ENCODE results near the gene ATP5PO.

ATP5PO gene, protein sequence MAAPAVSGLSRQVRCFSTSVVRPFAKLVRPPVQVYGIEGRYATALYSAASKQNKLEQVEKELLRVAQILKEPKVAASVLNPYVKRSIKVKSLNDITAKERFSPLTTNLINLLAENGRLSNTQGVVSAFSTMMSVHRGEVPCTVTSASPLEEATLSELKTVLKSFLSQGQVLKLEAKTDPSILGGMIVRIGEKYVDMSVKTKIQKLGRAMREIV

GRCh38 chr21:33915368-33916199 lies at the start of gene ATP5PO:
Gene ATP5PO, minus strand, starts transcription at chr21:33915804. Its CDS starts 41 bp downstream, at chr21:33915763.
- DNase-seq (ENCODE audit: low read depth, low spot score) = peak; percentile 93

GRCh38 chr21:33964706-33965325 lies 49.2 kb upstream of the ATP5PO start:
- no peak for DNase-seq (ENCODE audit: low read depth, low spot score)

GRCh38 chr21:33963848-33964555 lies 48.4 kb upstream of the ATP5PO start:
- no peak for DNase-seq (ENCODE audit: low read depth, low spot score)

DNA sequence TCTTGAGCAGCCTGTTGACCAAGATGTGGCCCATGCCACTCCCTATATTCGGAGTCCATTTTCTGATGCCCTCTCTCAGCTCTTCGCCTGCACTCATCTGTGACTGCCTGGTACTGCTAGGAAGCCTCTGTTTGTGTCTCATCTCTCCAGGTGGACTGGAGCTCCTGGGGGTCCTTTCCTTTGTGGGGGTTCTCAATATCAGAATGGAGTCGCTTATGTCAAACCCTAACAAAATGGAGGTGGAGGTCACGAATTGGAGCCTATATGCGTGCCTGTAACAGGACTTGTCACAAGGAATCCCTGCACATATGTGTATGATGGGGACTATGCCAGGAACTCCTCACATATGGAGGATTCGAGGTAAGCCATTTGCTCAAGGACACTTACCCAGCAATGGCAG lies 46.7 kb upstream of the ATP5PO start:
- DNase-seq (ENCODE audit: low read depth, low spot score) = no peak

DNA sequence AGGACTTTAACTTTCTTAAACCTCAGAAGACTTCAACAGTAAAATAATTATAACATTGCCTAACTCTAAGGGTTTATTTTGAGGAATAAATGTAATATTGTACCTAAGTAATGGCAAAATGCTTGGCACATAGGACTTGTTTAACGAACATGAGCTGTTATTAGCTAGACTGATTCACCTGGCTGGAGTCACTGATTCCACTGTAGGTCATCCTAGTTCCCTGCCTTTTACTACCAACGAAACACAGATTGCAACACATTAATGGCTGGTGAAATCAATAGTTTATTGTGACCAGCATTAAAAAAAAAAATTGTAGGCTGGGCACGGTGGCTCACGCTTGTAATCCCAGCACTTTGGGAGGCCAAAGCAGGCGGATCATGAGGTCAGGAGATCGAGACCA lies 45.5 kb upstream of the ATP5PO start:
- no peak for DNase-seq (ENCODE audit: low read depth, low spot score)

DNA sequence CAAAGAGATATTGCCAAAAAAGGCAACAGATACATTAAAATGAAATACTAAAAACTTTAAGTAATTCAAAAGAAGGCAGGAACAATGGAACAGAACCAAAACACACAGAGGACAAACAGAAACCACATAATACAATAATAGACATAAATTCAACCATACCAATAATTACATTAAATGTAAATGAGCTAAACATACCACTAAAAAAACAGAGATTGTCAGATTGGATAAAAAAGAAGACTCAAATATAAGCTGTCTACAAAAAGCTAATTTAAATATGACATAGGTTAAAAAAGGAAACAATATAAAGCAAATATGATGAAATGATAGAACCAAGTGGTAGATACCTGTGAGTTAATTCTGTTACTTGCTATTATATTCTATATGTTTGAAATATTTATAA lies 44.1 kb upstream of the ATP5PO start:
- no peak for DNase-seq (ENCODE audit: low read depth, low spot score)

GRCh38 chr21:33954395-33954794 lies 38.8 kb upstream of the ATP5PO start:
- no peak for DNase-seq (ENCODE audit: low read depth, low spot score)

DNA sequence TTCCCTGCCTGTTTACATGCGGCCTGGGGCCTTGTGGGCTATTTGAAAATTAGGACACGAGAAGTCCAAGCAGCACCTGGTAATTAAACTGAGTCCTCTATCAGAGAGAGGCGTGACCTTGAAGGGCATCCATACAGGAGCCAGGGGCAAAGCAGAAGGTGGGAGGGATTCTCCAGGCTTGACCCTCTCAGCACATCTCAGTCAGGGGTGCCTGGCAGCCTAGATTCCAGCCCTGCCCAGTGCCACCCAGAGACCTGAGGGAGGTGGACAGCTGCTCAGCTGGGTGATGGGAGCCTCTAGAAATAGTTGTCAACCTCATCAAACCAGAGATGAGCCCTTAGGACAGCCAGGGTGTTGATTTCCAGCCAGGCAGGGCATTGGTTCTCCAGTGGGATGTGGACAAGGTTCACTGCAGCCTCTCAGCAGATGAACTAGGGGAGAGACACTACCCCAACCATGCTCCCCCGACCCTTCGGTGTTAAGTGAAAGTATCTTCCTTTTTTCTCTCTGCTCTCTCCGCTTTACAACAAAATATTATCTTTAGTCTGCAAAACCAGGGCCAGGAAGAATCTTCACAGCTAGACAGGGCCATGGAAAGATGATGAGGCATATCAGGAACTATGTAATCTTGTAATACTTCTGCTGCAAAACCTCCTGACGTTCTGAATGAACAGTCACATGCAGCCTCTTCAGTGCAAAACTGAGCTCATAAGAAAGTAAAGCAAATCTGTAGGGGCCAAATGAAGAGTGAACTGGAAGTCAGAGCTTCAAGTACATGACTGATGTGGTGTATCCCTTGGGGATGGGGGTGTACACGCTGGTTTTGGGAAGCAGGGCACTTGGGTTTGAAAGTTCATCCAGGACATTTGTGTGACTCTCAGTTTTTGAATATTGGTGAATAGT lies 35.9 kb upstream of the ATP5PO start:
- DNase-seq (ENCODE audit: low read depth, low spot score) = no peak

- DNase-seq (ENCODE audit: low read depth, low spot score) = no peak
These were observed 35.0 kb upstream of the ATP5PO start for GRCh38 chr21:33950431-33951079.

GRCh38 chr21:33949516-33950430 lies 34.2 kb upstream of the ATP5PO start:
- no peak for DNase-seq (ENCODE audit: low read depth, low spot score)

DNA sequence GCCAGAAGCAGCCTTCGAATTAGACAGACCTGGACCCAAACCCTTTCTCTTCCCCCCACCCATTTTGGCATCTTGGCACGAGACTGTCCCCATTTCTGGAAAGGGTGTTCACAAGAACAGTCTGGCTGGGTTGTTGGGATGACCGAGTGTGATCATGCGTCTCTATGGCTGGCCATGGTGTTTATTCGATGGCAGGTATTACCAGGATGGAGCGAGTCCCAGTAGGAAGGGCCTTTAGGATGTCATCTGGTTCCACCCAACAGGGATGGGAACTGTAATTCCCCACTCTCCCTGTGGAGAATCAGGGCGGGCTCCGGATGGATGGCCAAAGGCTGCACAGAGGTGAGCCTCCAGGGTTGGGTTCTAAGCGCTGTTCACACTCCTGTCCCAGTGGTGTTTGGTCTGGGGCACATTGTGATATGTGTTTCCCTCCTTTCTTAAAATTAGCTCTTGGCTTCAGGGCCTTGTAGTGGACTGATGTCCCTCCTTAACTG lies 33.4 kb upstream of the ATP5PO start:
- no peak for DNase-seq (ENCODE audit: low read depth, low spot score)

DNA sequence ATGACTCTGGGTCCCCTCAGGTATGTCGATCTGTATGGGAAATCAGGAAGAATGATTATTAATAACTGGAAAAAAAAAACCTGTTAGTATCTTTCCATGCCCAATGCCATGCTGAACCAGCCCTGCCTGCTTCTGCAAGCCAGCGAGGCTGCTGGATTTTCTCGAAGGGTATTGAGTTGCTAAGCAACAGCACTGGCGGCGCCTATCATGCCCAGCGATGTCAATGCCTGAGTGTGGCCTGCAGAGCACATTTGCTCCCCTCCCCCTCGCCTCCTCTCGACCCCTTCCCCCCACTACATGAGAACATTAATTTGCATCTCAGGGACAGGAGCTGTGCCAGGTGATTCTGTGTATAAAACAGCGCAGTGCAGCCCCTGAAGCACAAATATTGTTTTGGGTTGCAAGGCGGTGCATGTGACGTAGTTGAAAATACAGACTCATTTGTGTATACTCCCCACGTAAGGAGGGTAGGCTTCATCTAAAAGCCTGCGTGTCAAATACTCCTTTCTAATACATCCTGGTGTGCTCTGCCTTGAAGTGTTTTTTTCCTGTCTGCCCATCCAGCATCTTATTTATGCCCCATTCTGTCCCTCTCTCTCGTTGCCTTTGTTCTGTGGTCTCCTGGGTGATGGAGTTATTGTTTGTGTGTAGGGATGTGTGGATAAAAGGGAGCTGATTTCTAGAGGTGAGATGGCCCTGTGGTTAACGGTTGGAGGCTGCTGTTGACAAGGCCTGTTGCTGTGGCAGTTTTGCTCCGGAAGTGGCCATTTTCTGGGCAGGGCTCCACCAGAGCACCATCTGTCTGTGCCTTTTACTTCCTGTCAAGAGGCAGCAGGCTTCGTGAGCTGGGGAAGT lies 32.7 kb upstream of the ATP5PO start:
- peak; percentile 70 for DNase-seq (ENCODE audit: low read depth, low spot score)

- peak; percentile 86 for DNase-seq (ENCODE audit: low read depth, low spot score)
These were observed 32.0 kb upstream of the ATP5PO start for GRCh38 chr21:33947451-33948095.

GRCh38 chr21:33945652-33946270 lies 30.2 kb upstream of the ATP5PO start:
- no peak for DNase-seq (ENCODE audit: low read depth, low spot score)

GRCh38 chr21:33944185-33944763 lies 28.7 kb upstream of the ATP5PO start:
- DNase-seq (ENCODE audit: low read depth, low spot score) = no peak

DNA sequence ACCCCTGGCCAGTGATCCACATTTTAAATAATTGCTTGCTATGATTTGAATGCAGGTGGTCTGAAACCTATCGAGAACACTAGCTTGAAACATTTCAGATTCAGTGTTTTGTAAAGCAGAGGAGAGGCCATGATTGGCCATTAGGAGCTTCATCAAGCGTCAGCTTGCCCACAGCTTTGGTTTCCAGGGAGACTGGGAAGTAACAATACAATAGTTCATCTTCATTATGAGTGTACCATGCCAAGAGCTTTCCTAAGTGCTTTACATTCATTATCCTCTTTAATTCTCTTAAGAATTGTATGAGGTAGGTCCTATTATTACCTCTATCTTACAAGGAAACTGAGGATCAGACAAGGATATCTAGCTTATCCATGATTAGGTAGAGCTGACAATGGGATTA lies 27.7 kb upstream of the ATP5PO start:
- no peak for DNase-seq (ENCODE audit: low read depth, low spot score)

DNA sequence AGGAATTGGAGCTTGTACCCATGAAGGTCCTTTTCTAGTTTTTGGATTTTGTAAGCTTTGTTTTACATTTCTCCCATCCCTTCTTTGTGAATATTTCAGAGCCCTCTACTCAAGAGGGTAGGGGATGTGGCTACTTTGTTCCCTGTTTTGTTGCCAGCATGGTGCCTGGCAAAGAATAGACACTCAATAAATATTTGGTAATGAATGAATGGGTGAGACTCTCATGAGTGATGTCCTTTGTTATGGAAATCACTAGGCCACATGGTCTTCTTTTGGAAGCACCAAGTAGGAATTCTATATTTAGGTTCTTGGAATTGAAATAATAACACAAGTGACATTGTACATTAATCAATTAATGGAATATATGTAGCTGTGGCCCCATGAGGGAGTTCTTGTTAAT lies 26.8 kb upstream of the ATP5PO start:
- no peak for DNase-seq (ENCODE audit: low read depth, low spot score)
